GM19324 (cell line): ENCODE measurements around the gene JMJD8.

ENCODE experiments used
- ATAC-seq: cut with Tn5 transposase; IDR thresholded peaks from one replicate; pipeline ENCODE4 v1.9.1; 2021; ENCODE audit warnings: mild to moderate bottlenecking, moderate library complexity; ENCODE audit not compliant: unreplicated experiment, low FRiP score

The JMJD8 gene

DNA sequence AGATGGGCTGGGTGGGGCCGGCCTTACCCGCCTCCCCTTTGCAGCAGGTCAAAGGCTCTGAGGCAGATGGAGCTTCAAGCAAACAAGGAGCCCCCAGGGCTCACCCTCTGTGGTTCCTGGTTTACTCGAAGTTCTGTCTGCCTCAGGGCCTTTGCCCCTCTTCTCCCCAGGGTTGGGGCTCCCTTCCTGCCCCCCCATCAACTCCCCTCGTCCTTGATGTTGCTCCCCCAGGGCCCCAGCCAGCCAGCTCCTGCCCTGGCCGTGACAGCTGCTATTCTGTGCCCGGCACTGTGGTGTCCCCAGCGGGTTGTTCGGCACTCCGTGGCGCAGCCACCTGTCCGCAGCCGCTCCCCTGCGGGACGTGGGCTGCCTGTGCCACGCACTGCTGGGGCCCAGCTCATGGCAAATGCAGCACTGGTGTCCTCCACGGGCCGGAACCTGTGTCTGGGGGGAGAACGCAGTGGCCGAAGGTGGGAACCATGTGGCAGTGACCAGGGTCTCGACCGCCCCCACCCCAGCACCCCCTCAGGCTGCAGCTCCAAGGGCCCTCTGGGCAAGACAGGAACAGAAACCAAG lies 26.5 kb upstream of the JMJD8 start:
- ATAC-seq: no peak

DNA sequence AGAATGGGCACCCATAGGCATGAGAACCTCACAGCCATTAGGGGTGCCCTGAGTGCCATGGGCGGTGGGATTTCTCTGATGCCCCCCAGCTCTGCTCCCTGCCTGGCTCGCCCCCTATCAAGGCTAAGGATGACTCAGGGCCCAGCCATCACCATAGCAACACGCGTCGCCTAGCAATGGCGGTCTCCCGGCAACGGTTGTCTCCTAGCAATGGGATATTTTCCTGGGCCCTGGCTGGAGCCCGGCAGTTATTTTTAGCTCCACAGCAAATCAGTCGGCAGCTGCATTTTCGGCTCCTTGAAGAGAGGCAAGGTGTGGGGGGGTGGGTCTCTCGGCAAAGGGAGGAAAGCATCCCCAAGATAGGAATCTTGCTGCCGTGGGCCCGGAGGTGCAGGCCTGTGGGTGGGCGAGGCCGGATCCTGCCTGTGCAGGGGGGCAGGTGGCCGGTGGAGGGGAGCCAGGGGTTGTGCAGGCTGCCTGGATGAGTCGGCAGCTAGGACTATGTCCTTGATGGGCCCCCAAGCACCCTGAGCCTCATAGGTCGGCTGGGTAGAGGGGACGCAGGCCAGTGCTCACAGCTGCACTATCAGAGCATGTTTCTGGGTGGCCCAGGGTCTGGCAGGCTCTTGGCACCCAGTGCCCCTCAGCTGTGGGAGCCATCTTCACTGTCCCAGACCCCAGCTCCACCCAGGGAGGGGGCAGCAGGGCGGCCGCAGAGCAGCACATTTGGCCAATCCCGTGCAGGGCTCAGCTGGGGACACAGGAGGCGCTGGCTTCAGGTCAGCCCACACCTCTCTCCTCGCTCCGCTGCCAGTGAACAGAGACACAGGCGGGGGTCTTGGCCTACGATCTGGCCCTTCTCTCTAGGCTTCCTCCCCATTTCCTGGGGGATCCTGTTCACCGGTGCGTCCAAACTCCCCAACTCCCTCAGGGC lies 25.7 kb upstream of the JMJD8 start:
- ATAC-seq: no peak

DNA sequence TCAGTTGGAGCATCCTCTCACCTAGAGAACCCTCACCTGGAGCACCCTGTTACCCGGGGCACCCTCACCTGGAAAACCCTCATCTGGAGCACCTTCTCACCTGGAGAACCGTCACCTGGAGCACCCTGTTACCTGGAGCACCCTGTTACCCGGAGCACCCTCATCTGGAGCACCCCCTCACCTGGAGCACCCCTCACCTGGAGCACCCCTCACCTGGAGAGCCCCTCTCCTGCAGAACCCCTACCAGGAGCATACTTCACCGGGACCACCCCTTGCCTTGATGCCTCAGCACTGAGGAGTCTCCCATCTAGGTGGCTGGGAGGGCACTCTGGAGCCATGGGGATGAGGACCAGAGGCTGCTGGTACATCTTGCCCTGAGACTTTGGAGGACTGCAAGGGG lies 24.8 kb upstream of the JMJD8 start:
- ATAC-seq: no peak

DNA sequence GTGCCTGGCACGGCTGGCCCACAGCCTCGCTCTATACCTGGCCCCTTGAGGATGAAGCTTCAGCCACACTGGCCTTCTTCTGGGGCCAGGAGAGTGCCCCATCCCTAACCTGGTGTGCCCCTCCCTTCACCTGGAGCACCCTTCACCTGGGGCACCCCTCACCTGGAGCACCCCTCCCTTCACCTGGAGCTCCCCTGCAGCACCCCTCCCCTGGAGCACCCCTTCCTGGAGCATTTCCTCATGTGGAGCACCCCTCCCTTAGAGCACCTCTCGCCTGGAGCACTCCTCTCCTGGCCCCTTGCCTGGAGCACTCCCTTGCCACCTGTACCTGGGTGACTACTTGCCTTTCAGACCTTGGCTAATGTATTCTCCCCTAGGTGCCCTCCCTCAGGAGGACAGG lies 23.9 kb upstream of the JMJD8 start:
- ATAC-seq: no peak

DNA sequence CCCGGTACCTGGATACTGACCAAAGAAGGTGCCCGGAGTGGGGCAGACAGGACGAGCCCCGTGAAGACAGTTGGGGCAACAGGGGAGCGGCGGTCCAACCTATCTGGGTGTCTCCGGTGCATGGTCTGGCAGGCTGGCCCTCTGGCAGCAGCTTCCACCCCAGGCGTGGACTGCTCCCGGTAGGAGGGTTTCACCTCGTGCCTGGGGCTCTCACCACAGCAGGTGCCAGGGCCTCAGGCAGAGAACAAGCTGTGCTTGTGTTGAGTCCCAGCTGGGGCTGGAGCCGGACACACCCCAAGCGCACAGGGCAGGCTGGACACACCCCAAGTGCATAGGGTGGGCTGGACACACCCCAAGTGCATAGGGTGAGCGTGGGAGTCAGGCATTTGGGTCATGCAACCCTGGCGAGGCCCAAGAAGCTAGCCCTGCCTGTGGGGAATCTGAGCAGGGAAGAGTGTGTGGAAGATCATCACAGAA lies 23.0 kb upstream of the JMJD8 start:
- no peak for ATAC-seq

DNA sequence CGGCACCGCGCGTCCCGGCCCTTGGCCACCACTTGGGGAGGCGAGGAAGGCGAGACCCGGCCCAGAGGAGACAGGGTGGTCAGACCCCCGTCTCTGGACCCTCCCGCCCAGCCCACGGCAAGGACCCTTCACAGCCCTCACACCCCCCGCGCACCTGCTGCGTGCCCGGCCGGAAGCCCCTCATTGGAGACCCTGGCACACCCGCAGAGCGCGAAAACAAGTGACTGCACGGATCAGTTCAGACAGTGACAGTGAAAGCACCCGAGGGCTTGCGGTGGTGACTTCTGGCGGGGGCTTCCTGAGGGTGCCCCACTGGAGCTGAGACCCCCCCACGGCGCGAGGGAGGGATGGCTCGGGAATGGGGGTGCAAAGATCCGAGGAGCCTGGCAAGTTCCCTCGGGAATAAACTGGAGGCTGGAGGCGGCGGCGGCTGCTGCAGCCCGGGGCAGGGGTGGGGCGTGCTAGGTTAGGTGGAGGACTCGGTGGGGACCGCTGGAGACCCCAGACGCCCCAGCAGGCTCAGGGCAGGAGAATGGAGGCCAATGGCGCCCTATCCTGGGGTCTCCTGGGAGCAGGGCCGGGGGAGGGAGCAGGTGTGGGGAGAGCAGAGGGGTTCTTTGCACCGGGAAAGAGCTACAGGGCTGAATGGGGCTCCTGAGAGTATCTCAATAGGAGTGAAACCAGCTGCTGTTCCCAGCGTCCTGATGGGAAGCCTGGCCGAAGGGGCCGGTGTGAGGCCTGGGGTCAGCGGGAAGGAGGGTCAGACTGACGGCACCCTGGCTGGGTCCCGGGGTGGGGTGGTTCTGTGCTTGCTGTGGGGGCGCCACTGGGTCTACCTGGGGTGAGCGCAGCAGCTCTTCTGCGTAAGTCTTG lies 22.3 kb upstream of the JMJD8 start:
- ATAC-seq: no peak

DNA sequence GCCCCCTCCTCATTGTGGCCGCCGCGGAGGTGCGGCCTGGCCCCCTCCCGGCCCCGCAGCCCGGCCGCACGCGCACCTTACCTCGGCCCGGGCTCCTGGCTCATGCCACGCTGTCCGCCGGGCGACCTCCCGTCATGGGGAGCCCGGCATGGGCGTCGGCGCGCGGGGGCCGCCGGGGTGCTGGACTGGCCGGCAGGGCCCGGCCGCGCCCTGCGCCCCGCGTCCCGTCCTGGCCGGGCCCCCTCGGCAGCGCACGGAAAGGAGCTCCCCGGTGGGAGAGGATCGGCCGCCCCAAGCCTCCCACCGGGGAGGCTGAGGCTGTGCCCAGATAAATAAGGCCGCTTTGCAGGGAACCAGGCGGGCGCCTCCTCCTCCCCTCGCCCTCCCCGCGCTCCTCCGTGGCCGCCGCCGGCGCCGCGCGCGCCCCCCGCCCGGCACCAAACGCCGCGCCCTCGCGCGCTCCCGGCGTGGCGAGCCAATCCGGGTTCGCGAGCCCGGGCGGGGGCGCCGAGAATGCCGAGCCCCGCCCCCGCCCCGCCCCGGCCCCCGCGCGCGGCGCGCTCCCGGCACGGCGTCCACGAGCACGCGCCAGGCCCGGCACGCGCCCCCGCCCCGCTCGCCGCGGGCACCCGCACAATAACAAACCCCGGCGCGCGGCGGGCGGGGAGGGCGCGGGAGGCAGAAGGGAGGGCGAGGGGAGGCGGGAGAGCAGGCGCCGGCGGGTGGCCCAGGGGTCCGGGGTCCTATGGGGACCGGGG lies 21.5 kb upstream of the JMJD8 start, which contains the start of gene FBXL16:
TSS of gene FBXL16 (minus strand) at position 371 of the 758 bp plus-strand sequence. CDS start 8,396 bp downstream, outside the sequence.
- no peak for ATAC-seq

DNA sequence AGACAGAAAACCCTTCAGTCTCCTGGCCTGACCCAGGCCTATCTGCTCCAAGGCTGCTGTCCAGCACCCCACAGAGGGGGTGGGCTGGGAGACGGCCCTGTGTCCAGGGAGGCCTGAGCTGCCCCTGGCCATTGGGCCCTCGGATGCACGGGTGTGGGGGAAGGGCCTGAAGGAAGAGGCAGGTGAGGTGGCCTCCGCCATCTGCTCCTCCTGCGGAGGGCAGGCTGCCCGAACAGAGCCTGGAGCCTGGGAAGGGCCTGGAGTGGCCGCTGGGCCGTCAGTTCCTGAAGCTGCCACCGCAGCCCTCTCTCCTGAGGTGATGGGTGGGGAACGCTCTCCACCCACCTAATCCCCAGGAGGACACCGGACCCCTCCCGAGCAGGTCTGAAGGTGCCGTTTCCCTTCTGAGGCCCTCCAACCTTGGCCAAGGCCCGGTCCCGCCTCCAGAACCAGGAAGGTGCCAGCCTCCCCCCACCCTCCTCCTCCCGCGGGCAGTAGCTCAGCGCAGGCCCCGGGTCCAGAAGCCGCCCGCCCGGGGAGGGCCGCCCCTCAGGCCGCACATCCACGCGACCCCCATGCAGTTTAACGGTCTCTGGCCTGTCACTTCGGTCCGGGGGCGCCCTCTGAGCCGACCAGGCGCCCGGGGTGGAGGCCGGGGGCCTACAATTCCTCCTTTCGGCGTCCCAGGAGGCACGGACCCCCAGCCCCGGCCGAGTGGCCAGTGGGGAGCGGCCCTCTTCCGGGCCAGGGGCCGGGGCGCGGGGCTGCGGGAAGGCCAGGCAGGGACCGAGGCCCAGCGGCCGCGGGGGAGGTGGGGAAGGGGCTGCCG lies 20.6 kb upstream of the JMJD8 start:
- ATAC-seq: no peak

DNA sequence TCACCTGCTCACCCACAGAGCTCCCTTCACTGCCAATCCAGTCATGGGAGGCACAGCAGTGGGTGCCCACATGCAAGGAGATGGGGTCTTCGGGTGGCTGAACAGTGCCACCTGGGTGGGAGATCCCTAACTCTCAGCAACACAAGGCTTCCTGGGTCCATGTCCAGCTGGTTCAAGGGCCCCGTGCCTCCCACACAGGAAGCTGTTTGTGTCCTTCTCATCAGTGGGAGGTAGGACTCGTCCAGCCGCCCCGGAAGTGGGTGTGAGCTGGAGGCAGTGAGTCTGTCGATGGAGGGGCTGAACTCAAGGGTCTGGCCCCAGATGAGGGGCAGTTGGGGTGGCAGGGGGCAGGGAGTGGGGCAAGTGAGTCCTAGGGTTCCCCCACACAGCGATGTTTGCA lies 19.9 kb upstream of the JMJD8 start:
- ATAC-seq: no peak

DNA sequence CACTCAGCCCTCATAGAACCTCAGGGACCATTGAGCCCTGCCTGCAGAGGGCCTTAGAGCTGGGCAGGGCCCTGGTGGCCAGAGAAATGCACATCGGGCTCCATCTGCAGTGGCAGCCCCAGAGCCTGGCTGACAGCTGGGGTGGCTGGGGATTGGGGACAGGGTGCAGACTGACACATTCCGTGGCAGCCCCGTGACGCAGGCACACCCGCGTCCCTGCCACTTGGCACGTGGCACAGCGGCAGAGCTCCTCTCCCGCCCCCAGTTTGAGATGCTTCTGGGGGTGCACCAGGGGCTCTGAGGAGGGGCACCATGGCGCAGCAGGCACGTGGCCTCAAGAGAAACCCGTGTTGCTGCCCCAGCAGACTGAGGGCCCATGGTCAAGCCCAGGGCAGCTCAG lies 19.3 kb upstream of the JMJD8 start:
- ATAC-seq: no peak

DNA sequence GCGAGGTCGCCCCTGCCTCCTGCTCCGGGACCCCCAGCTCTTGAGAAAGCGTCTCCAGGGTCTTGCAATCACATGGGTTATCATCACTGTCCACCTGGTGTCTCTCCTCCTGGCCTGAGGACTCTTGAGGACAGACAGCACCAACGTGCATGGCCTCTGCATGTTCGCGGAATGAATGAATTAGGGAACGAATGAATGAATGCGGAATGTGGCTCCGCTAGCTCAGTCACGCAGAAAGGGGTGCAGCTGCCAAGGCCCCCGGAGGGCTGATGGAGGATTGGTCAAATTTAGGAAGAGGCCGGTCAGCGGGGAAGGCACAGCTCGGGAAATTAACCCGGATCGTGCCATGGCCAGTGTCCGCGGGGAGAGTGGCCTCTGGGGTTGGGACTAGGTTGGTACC lies 18.2 kb upstream of the JMJD8 start:
- ATAC-seq: no peak

DNA sequence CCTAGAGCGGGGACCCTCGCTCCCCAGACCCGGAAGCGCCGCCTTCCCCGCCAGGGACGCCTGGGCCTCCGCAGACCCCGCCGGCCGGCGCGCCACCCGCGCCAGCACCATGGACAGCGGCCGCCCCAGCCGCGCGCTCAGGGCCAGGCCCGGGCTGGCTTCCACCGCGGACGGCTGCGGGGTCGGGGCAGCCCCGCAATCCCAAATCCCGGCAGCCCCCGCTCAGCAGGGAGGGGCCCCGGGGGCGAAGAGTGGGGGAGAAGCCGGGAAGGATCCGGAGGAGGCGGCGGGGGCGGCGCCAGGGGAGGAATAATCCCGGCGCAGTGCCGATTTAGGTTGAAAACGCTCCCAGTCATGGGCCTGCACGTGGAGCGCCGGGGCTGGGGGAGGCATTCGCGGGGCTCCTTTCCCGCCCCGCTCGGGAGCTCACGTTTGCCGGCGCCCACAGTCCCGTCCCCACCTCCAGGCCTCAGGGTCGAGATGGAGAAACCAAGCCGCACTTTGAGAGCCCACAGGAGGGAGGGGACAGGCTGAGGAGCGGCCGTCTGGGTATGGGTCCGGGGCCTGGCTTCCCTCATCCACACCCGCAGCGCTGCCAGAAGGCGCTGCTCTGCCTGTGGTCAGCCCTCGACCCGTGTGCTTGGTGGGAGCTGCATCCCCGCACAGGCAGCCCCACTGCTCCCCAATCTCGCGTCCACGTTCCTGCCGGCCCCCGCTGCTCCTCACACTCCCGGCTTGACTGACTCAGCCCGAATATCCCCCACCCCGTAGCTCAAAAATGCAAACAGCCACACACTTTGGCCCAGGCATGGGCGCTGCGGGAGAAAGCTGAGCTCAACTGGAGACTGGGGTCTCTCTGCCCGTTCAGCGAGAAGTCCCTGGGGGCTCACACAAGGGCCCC lies 16.8 kb upstream of the JMJD8 start:
- ATAC-seq: no peak

DNA sequence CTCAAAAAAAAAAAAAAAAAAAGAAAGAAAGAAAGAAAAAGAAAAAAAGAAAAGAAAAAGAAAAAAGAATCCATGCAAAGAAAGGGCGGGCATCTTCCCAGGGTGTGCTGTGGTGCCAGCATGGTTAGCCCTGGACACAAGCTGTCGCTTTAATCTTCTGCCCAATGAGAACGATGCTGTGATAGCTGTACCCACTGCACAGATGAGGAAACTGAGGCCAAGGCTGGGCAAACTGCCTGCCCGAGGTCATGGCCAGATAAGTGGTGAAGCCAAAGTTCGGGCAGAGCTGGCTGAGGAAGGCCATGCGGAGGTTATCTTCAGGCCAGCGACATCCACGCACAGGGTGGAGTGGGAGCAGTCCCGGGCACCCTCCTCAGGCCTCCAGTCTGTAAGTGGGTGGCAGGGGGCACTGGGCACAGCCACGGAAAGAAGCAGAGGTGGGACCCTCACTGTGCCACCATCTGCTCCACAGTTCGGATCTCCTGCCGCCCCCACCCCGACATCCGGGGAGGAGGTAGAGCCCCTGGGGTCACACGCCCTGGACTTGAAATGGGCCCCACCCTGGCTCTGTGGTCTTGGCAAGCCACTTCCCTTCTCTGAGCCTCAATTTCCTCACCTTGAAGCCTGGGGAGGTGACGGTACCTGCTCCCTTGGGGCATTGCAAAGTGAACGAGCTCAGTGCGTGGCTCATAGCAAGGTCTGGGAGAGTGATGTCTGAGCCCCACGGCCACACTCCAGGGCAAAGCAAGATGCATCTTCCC lies 15.0 kb upstream of the JMJD8 start:
- no peak for ATAC-seq

DNA sequence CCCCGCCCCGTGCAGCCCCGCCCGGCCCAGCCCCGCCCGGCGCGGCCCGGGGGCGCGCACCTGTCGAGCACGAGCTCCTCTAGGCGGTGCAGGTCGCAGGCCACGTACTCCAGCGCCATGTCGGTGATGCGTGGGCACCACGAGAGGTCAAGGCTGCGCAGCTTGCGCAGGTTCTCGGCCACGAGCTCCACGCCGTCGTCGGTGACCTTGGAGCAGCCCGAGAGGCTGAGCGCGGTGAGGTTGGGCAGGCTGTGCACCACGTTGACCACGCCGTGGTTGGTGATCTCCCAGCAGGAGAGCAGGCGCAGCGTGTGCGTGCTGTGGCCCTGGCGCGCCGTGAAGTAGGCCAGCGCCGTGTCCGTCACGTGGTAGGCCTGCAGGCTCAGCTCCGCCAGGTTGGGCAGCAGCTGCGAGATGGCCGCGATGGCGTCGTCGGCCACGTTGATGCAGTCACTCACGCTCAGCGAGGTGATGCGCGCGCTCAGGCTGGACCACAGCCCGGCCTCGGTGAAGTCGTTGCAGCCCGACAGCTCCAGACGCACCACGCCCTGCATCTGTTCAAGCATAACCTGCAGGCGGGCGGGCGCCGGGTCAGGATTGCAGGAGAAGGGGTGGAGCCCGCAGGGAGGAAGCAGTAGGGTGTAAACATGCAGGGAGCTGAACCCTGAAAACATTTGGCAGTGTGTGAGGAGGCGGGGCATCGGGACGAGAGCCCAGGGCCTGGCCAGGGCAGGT lies 11.4 kb upstream of the JMJD8 start:
- ATAC-seq: no peak

DNA sequence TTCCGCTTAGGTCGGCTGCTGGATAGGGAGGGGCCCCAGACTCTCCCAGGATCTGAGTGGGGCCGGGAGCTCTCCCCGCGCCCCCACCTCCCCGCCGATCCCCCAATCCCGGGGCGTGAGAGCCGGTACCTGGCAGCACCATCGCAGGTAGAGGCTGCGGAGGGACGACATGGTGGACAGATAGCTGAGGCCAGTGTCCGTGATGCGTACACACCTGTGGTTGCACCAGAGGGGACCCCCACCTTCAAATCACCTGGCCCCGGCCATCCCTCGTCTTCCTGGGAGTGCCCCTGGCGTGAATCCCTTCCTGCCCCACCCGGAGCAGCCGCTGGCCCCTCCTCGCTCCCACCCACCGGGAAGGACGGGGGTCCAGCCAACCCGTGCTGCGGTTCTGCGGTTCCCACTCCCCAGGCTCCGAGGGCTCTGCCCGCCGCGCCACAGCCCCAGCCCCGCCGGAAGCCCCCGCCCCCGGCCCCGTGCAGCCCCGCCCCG lies 10.8 kb upstream of the JMJD8 start:
- no peak for ATAC-seq

DNA sequence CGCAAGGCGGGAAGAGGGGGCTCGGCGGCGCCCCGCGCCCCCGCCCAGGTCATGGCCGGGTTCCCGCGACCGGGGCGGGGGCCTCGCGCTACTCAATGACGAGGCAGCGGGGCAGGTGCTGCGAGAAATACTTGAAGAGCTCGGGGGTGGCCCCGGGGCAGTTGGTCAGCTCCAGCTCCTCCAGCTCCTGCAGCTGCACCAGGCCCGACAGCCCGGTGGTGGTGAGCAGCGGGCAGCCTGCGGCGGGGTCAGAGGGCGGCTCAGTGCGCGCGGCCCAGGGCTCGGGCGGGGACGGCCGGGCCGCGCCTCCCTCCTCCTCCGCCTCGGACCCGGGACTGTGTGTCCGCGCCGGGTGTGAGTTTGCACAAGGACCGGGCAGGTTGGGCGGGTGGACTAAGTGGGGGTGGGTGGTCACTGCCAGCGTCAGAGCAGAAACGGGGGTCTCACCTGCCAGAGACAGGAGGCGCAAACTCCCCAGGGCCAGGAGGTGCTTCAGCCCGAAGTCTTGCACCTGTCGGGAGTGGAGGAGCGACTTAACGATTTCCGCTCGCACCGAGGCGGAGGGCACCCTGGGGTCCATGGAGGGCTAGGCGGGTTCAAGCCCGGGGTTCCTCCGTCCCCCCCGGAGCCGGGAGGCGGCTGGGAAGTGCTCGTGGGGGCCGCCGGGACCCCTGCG lies 10.2 kb upstream of the JMJD8 start:
- no peak for ATAC-seq
